Transverse colon (tissue), 4 donors: ENCODE data around the gene STK40. TPM values are rescaled to one million over a fixed set of nuclear protein-coding genes. Genes with fewer than 3 reads are reported as not detected.
A peak's percentile ranks its signal among the peaks of the same experiment; 100 is the strongest.

Experiments
- DNase-seq: peaks from one replicate; pipeline ENCODE4 v3.0.0-alpha.2; 2019
- H3K27ac ChIP-seq, 4 donors: fragments of 200-600 bp; sonication (generic); 2 replicates each; pipeline ENCODE4 v1.5.1; 2016 to 2018; ENCODE audit warnings: inconsistent platforms in 4 of 4
- H3K27me3 ChIP-seq: fragments of 200-600 bp; sonication (generic); 2 replicates; pipeline ENCODE4 v1.5.1; 2017; ENCODE audit warnings: inconsistent platforms
- H3K36me3 ChIP-seq, 4 donors: fragments of 200-600 bp; sonication (generic); 2 replicates each; pipeline ENCODE4 v1.5.1; 2017 to 2019; ENCODE audit warnings: inconsistent platforms in 4 of 4
- H3K4me1 ChIP-seq, 4 donors: fragments of 200-600 bp; sonication (generic); 2 replicates each; pipeline ENCODE4 v1.5.1; 2017 to 2020; ENCODE audit warnings: inconsistent platforms in 4 of 4
- H3K4me3 ChIP-seq, 4 donors: fragments of 200-600 bp; sonication (generic); 1 replicate in 1 of 4; 2 replicates in 3 of 4; pipeline versions ENCODE4 v1.5.1 to v1.6.1; 2017 to 2019; ENCODE audit warnings: inconsistent platforms in 4 of 4
- H3K9me3 ChIP-seq, 2 donors: fragments of 200-600 bp; sonication (generic); 2 replicates each; pipeline ENCODE4 v1.5.1; 2017 to 2019; ENCODE audit warnings: inconsistent platforms in 2 of 2
- CTCF ChIP-seq, 5 experiments: fragments of 200-600 bp in 3 of 5; fragments of 450-650 bp in 2 of 5; sonication (generic) in 3 of 5; IDR thresholded peaks; 1 replicate in 2 of 5; 2 replicates in 3 of 5; pipeline ENCODE4 v1.5.1; 2016 to 2017; ENCODE audit warnings: antibody characterized with exemption in 5 of 5, inconsistent platforms in 3 of 5, mild to moderate bottlenecking in 2 of 5, moderate library complexity in 1 of 5
- EP300 ChIP-seq: sonication (generic); formaldehyde crosslinking; IDR thresholded peaks from one replicate; pipeline ENCODE4 v1.6.1; 2017; ENCODE audit warnings: antibody characterized with exemption, low read depth
- POLR2A ChIP-seq: fragments of 450-650 bp; IDR thresholded peaks from one replicate; pipeline ENCODE4 v1.6.1; 2016; ENCODE audit warnings: antibody characterized with exemption, mild to moderate bottlenecking, moderate library complexity
- POLR2AphosphoS5 ChIP-seq, 3 donors: sonication (generic); formaldehyde crosslinking; IDR thresholded peaks; one replicate each; pipeline ENCODE4 v1.6.1; 2016; ENCODE audit warnings: antibody characterized with exemption in 3 of 3
- WGBS, 2 donors: methylation state at CpG; one replicate each; pipeline ENCODE4 v1.1.5; 2018; ENCODE audit warnings: low coverage in 1 of 2; 5-methylcytosine and 5-hydroxymethylcytosine counted together
- in situ Hi-C, 4 donors: fragments of 200-750 bp; cut with MboI; loops; one replicate each; pipeline versions ENCODE4 v1.15.0 to v1.15.1; 2017; ENCODE audit warnings: low sequenced_read_pairs in 3 of 4, low pct_ligation_motif_present in 1 of 4, low pct_unique_long_range_greater_than_20kb in 1 of 4
- intact Hi-C: fragments of 100-400 bp; cut with DNase I; formaldehyde crosslinking; loops from one replicate; pipeline ENCODE4 v1.15.1; 2023; ENCODE audit warnings: low total_unique reads
- total RNA-seq, 4 donors: library from RNA; depleted of rRNA; stranded (reverse); fragments of >200 nt; gene quantifications; one replicate each; pipeline ENCODE4 v1.1.0, GENCODE V29; 2016

The STK40 gene
- total RNA-seq, 4 donors from 2014 or later: 34.0 to 154 (median 44.3) TPM

DNA sequence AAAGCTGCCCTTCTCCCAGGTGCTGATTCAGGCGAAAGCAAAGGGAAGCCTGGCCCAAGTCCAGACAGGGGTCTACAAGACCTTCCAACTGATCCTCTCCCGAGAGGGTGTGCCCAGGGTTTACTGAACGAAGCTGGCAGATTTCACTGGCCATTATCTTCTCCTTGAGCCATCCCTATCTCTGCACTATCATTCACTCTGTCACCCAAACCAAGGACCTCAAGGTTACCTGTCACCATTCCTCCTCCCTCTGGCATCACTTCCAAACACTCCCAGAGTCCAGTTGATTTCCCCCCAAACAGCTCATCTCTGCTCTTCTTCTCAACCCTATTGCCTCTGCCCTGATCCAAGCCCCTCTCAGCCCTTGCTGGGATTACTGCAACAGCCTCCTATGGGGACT is 4.9 kb downstream of the STK40 start:
- intact Hi-C loops: loop anchor here (10.0 kb wide), 1 partner anchor 226 kb away; the partner anchor contains the start of gene MAP7D1
- Histone ChIP-seq H3K9me3 (no peaks in the 10 kb centered on the region), H3K4me1 (peaks cover 0 to 53% (median 26%) of the 10 kb centered on the region in 4 donors), H3K36me3 (no peaks in the 10 kb centered on the region), H3K27ac (peak overlapping the region in 1 of 4 donors; percentile 10), H3K27me3 (no peaks in the 10 kb centered on the region), H3K4me3 (no peak overlapping the region)
- in situ Hi-C loops: no loop called here
- WGBS, 2 donors: 89% methylated on average over 3 of the region's 3 CpGs; no CpG with 5 or more reads in 1 of the 2 donors
- no peak for DNase-seq
- TF ChIP-seq CTCF (IDR thresholded peaks at IDR 0.05) (no peak), EP300 (no peak), POLR2A (no peak), POLR2AphosphoS5 (IDR thresholded peaks at IDR 0.05) (no peak)

DNA sequence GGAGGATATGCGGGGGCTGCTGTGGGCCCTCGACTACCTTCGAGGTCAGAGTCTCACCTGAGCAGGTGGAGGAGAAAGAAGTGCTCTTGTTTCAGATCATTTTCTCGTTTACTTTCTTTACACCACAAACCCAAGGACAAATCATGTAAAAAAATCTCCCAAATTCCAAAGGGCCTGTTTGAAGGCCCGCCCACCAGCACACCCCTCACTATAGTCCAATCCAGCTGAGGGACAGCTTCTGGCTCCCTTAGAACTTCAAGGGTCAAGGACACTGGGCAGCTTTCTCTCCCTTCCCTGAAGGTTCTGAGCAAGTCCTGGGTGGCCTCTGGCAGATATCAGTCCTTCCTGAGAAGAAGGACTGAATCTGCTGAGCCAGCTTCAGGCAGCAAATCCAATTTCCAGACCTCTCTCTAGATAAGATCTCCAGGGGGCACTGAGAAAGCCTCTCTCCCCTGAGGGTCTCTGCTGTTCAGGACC is 5.5 kb downstream of the STK40 start:
- H3K27me3 ChIP-seq: no peaks in the 10 kb centered on the region
- intact Hi-C loops (loop anchor here (10.0 kb wide), 1 partner anchor 225 kb away; the partner anchor contains the start of gene MAP7D1), in situ Hi-C loops (no loop called here)
- TF ChIP-seq POLR2AphosphoS5 (IDR thresholded peaks at IDR 0.05) (no peak), CTCF (IDR thresholded peaks at IDR 0.05) (no peak), POLR2A (no peak), EP300 (no peak)
- no peak for DNase-seq
- H3K36me3 ChIP-seq: no peaks in the 10 kb centered on the region
- peaks cover under 1 to 59% (median 31%) of the 10 kb centered on the region in 4 donors for H3K4me1 ChIP-seq
- peak overlapping the region in 1 of 4 donors; percentile 10 for H3K27ac ChIP-seq
- WGBS, 2 donors: 70 to 82% methylated on average over 3 to 5 of the region's 5 CpGs
- H3K9me3 ChIP-seq: no peaks in the 10 kb centered on the region
- H3K4me3 ChIP-seq: no peak overlapping the region

GRCh38 chr1:36377791-36378492 is 7.8 kb downstream of the STK40 start:
- no peak overlapping the region for H3K4me3 ChIP-seq
- no peaks in the 10 kb centered on the region for H3K9me3 ChIP-seq
- H3K36me3 ChIP-seq: no peaks in the 10 kb centered on the region
- in situ Hi-C loops: no loop called here
- WGBS, 2 donors: 74 to 80% methylated on average over 3 to 4 of the region's 4 CpGs
- peak overlapping the region in 1 of 4 donors; percentile 12 for H3K27ac ChIP-seq
- no peaks in the 10 kb centered on the region for H3K27me3 ChIP-seq
- no peak for DNase-seq
- TF ChIP-seq CTCF (IDR thresholded peaks at IDR 0.05) (no peak), POLR2AphosphoS5 (IDR thresholded peaks at IDR 0.05) (no peak), POLR2A (no peak), EP300 (no peak)
- intact Hi-C loops: no loop called here
- peaks cover 23 to 63% (median 34%) of the 10 kb centered on the region in 4 donors for H3K4me1 ChIP-seq

DNA sequence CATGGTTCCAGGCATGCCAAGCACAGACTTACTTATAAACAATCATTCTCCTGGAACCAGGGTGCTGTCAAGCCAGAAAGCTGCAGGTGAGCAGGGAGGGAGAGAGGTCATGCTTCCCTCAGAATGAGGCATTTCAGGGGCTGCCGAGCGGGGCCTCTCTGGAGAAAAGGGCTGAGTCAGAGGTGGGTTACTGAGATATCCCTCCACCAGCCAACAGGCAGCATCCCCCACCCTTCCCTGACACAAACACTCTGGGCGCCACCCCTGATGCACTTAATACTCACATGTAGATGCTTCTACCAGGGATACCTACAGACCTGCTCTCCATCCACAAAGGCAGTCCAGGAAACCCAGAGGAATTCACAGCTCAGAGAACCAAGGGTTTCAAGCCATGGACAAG is 13.1 kb downstream of the STK40 start:
- 89% methylated on average over 3 of the region's 3 CpGs; no CpG with 5 or more reads in 1 of the 2 donors for WGBS, 2 donors
- Histone ChIP-seq H3K4me1 (peaks cover 33 to 76% (median 46%) of the 10 kb centered on the region in 4 donors), H3K27ac (peak overlapping the region; percentile 94 to 97 (median 95)), H3K36me3 (no peaks in the 10 kb centered on the region), H3K27me3 (no peaks in the 10 kb centered on the region), H3K4me3 (no peak overlapping the region), H3K9me3 (no peaks in the 10 kb centered on the region)
- DNase-seq: no peak
- in situ Hi-C loops: no loop called here
- TF ChIP-seq POLR2A (no peak), CTCF (IDR thresholded peaks at IDR 0.05) (no peak), POLR2AphosphoS5 (IDR thresholded peaks at IDR 0.05) (no peak), EP300 (no peak)
- intact Hi-C loops: no loop called here
